Esophagus muscularis mucosa (tissue), 4 donors: ENCODE data around the gene MDFIC2. TPM values are rescaled to one million over a fixed set of nuclear protein-coding genes. Genes with fewer than 3 reads are reported as not detected.
A peak's percentile ranks its signal among the peaks of the same experiment; 100 is the strongest.

ENCODE experiments used
- DNase-seq: peaks from one replicate; pipeline ENCODE4 v3.0.0-alpha.2; 2017; ENCODE audit errors: extremely low spot score
- H3K27ac ChIP-seq, 4 donors: fragments of 200-600 bp; sonication (generic); replicated peaks in 1 of 4; 1 replicate in 3 of 4; 2 replicates in 1 of 4; pipeline ENCODE4 v1.5.1; 2016 to 2019; ENCODE audit warnings: mild to moderate bottlenecking in 1 of 4
- H3K27me3 ChIP-seq, 4 donors: fragments of 200-600 bp; sonication (generic); one replicate each; pipeline versions ENCODE4 v1.5.1 to v1.6.0; 2016 to 2019
- H3K36me3 ChIP-seq, 4 donors: fragments of 200-600 bp; sonication (generic); one replicate each; pipeline ENCODE4 v1.5.1; 2016 to 2019
- H3K4me1 ChIP-seq, 4 donors: fragments of 200-600 bp; sonication (generic); one replicate each; pipeline ENCODE4 v1.5.1; 2016 to 2019
- H3K4me3 ChIP-seq, 4 donors: fragments of 200-600 bp; sonication (generic); 1 replicate in 2 of 4; 2 replicates in 2 of 4; pipeline ENCODE4 v1.5.1; 2016 to 2019; ENCODE audit warnings: mild to moderate bottlenecking in 4 of 4, moderate library complexity in 1 of 4
- H3K9me3 ChIP-seq, 4 donors: fragments of 200-600 bp; sonication (generic); 1 replicate in 3 of 4; 2 replicates in 1 of 4; pipeline ENCODE4 v1.5.1; 2016 to 2019
- EP300 ChIP-seq: sonication (generic); formaldehyde crosslinking; IDR thresholded peaks from one replicate; pipeline ENCODE4 v1.6.1; 2017; ENCODE audit warnings: antibody characterized with exemption
- POLR2A ChIP-seq: fragments of 450-650 bp; IDR thresholded peaks from one replicate; pipeline ENCODE4 v1.6.1; 2017; ENCODE audit warnings: antibody characterized with exemption, moderate library complexity, mild to moderate bottlenecking, low read depth
- POLR2AphosphoS5 ChIP-seq, 2 donors: sonication (generic); formaldehyde crosslinking; IDR thresholded peaks; one replicate each; pipeline ENCODE4 v1.6.1; 2017; ENCODE audit warnings: antibody characterized with exemption in 2 of 2
- WGBS: methylation state at CpG from one replicate; pipeline ENCODE4 v1.1.5; 2018; 5-methylcytosine and 5-hydroxymethylcytosine counted together
- intact Hi-C: fragments of 100-400 bp; cut with DNase I; formaldehyde crosslinking; loops from one replicate; pipeline ENCODE4 v1.15.1; 2023
- total RNA-seq, 4 donors: library from RNA; depleted of rRNA; stranded (reverse); fragments of >200 nt; gene quantifications; one replicate each; pipeline versions ENCODE4 v1.1.0 to v1.2.1, GENCODE V29; 2016
- TF ChIP-seq, protein P1 (sequence below), 3 experiments: fragments of 200-600 bp in 2 of 3; fragments of 450-650 bp in 1 of 3; sonication (generic) in 2 of 3; IDR thresholded peaks; one replicate each; pipeline ENCODE4 v1.5.1; 2017 to 2019; ENCODE audit warnings: antibody characterized with exemption in 3 of 3, mild to moderate bottlenecking in 2 of 3, moderate library complexity in 1 of 3

MDFIC2 gene
- total RNA-seq, 4 donors from 2014 or later = not detected

DNA sequence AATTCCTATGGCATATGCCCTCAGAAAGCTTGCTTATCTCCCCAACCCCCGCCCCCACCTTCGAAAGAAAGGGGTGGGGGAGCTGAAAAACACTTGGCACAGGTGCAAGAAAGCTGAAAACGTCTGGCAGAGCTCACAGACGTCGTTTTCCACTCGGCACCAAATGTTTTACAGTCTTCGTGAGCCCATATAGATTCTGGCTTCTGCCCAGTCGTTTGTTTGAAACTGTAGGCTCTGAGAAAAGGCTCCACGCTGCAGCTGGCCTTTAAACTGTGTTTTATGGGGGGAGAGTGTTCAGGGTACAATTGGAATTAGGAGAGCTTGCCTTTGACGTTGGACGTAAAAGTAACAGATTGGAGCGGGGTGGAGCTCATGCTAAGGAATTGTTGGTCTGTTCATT is 130.3 kb downstream of the MDFIC2 start:
- TF ChIP-seq POLR2A = no peak
- TF ChIP-seq EP300 = no peak
- TF ChIP-seq POLR2AphosphoS5 (IDR thresholded peaks at IDR 0.05) = no peak
- TF ChIP-seq, protein P1, sequence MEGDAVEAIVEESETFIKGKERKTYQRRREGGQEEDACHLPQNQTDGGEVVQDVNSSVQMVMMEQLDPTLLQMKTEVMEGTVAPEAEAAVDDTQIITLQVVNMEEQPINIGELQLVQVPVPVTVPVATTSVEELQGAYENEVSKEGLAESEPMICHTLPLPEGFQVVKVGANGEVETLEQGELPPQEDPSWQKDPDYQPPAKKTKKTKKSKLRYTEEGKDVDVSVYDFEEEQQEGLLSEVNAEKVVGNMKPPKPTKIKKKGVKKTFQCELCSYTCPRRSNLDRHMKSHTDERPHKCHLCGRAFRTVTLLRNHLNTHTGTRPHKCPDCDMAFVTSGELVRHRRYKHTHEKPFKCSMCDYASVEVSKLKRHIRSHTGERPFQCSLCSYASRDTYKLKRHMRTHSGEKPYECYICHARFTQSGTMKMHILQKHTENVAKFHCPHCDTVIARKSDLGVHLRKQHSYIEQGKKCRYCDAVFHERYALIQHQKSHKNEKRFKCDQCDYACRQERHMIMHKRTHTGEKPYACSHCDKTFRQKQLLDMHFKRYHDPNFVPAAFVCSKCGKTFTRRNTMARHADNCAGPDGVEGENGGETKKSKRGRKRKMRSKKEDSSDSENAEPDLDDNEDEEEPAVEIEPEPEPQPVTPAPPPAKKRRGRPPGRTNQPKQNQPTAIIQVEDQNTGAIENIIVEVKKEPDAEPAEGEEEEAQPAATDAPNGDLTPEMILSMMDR (IDR thresholded peaks at IDR 0.05) = no peak
- Histone ChIP-seq H3K9me3 (no peaks in the 10 kb centered on the region), H3K4me1 (peaks cover 0 to 18% (median 12%) of the 10 kb centered on the region in 4 donors), H3K27me3 (no peaks in the 10 kb centered on the region), H3K4me3 (no peak overlapping the region), H3K36me3 (no peaks in the 10 kb centered on the region), H3K27ac (no peak overlapping the region)
- DNase-seq = no peak
- intact Hi-C loops = no loop called here
- 39% methylated on average over 12 of the region's 12 CpGs for WGBS

DNA sequence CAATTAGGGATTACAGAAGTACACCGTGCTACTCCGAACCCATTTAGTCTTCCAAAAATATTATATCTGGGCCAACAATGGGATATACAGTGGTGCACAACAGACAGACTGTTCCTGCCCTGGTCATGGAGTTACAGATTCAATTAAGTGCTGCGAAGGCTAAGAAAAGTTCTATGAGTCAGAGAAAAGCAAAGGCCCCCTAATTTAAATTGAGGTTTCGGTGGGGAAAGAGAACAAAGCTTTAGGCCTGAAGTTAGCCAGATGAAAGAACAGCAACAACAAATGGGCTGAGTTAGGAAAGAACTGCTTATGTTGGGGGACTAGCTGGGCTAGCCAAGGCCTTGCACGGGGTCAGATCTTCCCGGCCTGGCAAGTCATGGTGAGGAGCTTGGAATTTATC is 131.8 kb downstream of the MDFIC2 start:
- Histone ChIP-seq H3K4me3 (no peak overlapping the region), H3K9me3 (no peaks in the 10 kb centered on the region), H3K27ac (no peak overlapping the region), H3K4me1 (peaks cover 0 to 18% (median 12%) of the 10 kb centered on the region in 4 donors), H3K36me3 (no peaks in the 10 kb centered on the region), H3K27me3 (no peaks in the 10 kb centered on the region)
- 74% methylated on average over 6 of the region's 6 CpGs for WGBS
- intact Hi-C loops = no loop called here
- TF ChIP-seq, protein P1 (IDR thresholded peaks at IDR 0.05) = no peak
- TF ChIP-seq POLR2AphosphoS5 (IDR thresholded peaks at IDR 0.05) (no peak), POLR2A (no peak), EP300 (no peak)
- no peak for DNase-seq

DNA sequence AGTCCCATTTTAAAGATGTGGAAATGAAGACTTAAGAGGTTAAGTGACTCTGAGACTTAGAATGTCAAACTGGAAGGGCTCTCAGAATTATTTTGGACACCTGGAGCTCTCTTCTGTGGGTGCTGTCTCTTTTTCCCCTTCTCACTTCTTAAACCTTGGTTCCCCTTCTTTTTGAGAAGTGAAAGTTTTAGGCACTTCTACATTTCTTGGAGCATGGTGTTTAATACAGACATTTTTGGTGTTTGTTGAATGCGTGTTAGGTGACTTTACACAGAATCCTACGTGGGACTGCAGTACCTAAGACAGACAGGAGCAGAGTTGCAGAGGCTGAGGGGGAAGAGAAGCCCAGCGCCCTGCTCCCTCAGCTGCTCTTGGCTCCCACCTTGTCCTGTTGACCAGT is 133.3 kb downstream of the MDFIC2 start:
- Histone ChIP-seq H3K36me3 (no peaks in the 10 kb centered on the region), H3K27ac (peak overlapping the region in 1 of 4 donors; percentile 13), H3K9me3 (no peaks in the 10 kb centered on the region), H3K4me3 (no peak overlapping the region), H3K27me3 (no peaks in the 10 kb centered on the region), H3K4me1 (peaks cover 0 to 18% (median 12%) of the 10 kb centered on the region in 4 donors)
- TF ChIP-seq EP300 (no peak), POLR2A (no peak)
- TF ChIP-seq, protein P1 (IDR thresholded peaks at IDR 0.05) = no peak
- WGBS = 82% methylated on average over 3 of the region's 3 CpGs
- intact Hi-C loops = no loop called here
- DNase-seq = no peak

DNA sequence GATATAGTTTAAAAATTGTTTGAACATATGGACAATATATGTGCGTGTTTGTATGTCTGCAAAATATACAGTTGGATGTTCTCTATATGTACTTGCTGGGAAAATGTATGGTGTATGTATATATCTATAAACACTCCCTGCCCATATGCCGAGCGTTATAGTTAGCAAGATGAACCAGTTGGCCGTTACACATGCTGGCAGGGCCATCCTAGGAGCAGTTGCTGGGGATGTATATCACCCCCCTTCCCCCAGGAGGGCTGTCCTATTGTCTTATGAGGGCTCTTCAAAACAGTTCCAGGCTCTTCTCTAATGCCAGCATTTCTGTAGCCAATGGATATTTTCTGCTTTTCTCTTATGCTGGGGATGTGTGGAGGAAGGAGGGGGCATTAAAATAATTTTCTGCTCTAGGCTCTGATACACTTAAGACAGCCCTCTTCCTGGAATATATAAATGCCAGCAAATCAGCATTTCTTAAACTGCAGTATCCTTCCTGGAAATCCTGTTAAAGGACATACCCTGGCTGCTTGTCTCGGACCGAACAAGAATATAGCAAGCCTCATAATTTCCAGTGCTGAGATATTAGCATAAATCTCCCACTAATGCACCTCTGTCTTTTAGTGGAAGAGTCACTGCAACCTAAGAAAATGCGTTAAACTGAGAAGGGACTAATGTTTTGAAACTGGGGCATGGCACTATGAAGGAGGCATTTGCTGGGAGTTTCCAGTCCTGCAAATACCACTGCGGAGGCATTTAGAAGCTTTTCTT is 134.4 kb downstream of the MDFIC2 start:
- no peak overlapping the region for H3K4me3 ChIP-seq
- peaks cover 0 to 18% (median 12%) of the 10 kb centered on the region in 4 donors for H3K4me1 ChIP-seq
- DNase-seq = no peak
- no peaks in the 10 kb centered on the region for H3K27me3 ChIP-seq
- H3K9me3 ChIP-seq = no peaks in the 10 kb centered on the region
- intact Hi-C loops = no loop called here
- TF ChIP-seq EP300 (no peak), POLR2AphosphoS5 (IDR thresholded peaks at IDR 0.05) (no peak), POLR2A (no peak)
- TF ChIP-seq, protein P1 (IDR thresholded peaks at IDR 0.05) = no peak
- H3K27ac ChIP-seq = peak overlapping the region in 1 of 4 donors; percentile 13
- no peaks in the 10 kb centered on the region for H3K36me3 ChIP-seq
- WGBS = 66% methylated on average over 8 of the region's 8 CpGs
